Endothelial cell of umbilical vein (primary cell): ENCODE measurements around the gene DPF3. TPM values are rescaled to one million over a fixed set of nuclear protein-coding genes. Genes with fewer than 3 reads are reported as not detected.

ENCODE experiments used
- BruUV-seq: library from RNA; stranded (reverse); fragments of 400-500 nt; replicated peaks from 2 replicates; lab custom pipeline; 2021; lab: Mats Ljungman, UMichigan
- CTCF ChIA-PET: fragments of 300-600, 350-600 bp; sonication (Branson Sonifier 250); formaldehyde crosslinking; loops from one replicate; lab custom pipeline; 2021; ENCODE audit warnings: antibody characterized with exemption, inconsistent platforms; lab: Charles Lee
- POLR2A ChIA-PET: fragments of 300-600, 350-600 bp; sonication (Branson Sonifier 250); formaldehyde crosslinking; loops from one replicate; lab custom pipeline; 2021; ENCODE audit warnings: antibody characterized with exemption, inconsistent platforms; lab: Charles Lee
- DNase-seq: peaks from one replicate; pipeline ENCODE4 v3.0.0-alpha.2; 2011; ENCODE audit warnings: low read depth, low spot score
- FAIRE-seq: peaks from 2 replicates; lab custom pipeline; 2011; peaks lifted over from hg19 to GRCh38; lab: Jason Lieb, UNC
- H2AFZ ChIP-seq: 2 replicates; pipeline ENCODE4 v1.6.0; 2012; ENCODE audit warnings: low read depth, low read length, control low read depth, inconsistent platforms
- H3K27ac ChIP-seq: 2 replicates; pipeline ENCODE4 v1.5.1; 2011; ENCODE audit warnings: low read depth, mild to moderate bottlenecking, control low read depth, low read length, moderate library complexity; ENCODE audit not compliant: insufficient read depth
- H3K27me3 ChIP-seq, 2 experiments: 2 replicates each; pipeline versions ENCODE4 v1.6.0 to v1.6.1; 2011; ENCODE audit warnings: low read length in 2 of 2, mixed read lengths in 1 of 2; ENCODE audit not compliant: control insufficient read depth in 2 of 2, insufficient read depth in 2 of 2
- H3K36me3 ChIP-seq, 2 experiments: 2 replicates in 1 of 2; 3 replicates in 1 of 2; pipeline ENCODE4 v1.5.1; 2011; ENCODE audit warnings: low read length in 2 of 2, mild to moderate bottlenecking in 1 of 2, moderate library complexity in 1 of 2; ENCODE audit not compliant: control insufficient read depth in 2 of 2, insufficient read depth in 2 of 2; ENCODE audit errors: extremely low read depth in 1 of 2
- H3K4me1 ChIP-seq: 3 replicates; pipeline ENCODE4 v1.5.1; 2011; ENCODE audit warnings: mild to moderate bottlenecking, low read length; ENCODE audit not compliant: control insufficient read depth, insufficient read depth; ENCODE audit errors: extremely low read depth
- H3K4me2 ChIP-seq: 2 replicates; pipeline ENCODE4 v1.6.1; 2011; ENCODE audit warnings: low read length, control low read depth, mixed read lengths; ENCODE audit not compliant: insufficient read depth
- H3K4me3 ChIP-seq, 3 experiments: fragments of 200-600 bp in 1 of 3; sonication (generic), shearing (Covaris generic) in 1 of 3; replicated peaks in 1 of 3; 2 replicates each; pipeline ENCODE4 v1.5.1; 2011 to 2016; ENCODE audit warnings: control low read depth in 3 of 3, low read length in 3 of 3, mild to moderate bottlenecking in 2 of 3, inconsistent platforms in 1 of 3, low read depth in 1 of 3, moderate library complexity in 1 of 3; ENCODE audit not compliant: insufficient read depth in 1 of 3
- H3K79me2 ChIP-seq: 2 replicates; pipeline ENCODE4 v1.6.0; 2012; ENCODE audit warnings: low read length, inconsistent platforms; ENCODE audit not compliant: control insufficient read depth, insufficient read depth
- H3K9ac ChIP-seq: replicated peaks from 2 replicates; pipeline ENCODE3; 2011; ENCODE audit warnings: low read length, control low read depth; ENCODE audit not compliant: insufficient read depth; ENCODE audit errors: extremely low read depth
- H3K9me1 ChIP-seq: replicated peaks from 3 replicates; pipeline ENCODE4 v1.6.0; 2011; ENCODE audit warnings: mild to moderate bottlenecking, low read length; ENCODE audit not compliant: control insufficient read depth, insufficient read depth; ENCODE audit errors: extremely low read depth
- H3K9me3 ChIP-seq: replicated peaks from 2 replicates; pipeline ENCODE4 v1.5.1; 2012; ENCODE audit warnings: low read length, inconsistent platforms; ENCODE audit not compliant: control insufficient read depth, insufficient read depth
- H4K20me1 ChIP-seq: replicated peaks from 2 replicates; pipeline ENCODE3; 2011; ENCODE audit warnings: mild to moderate bottlenecking, low read length; ENCODE audit not compliant: control insufficient read depth, insufficient read depth; ENCODE audit errors: extremely low read depth
- EZH2 ChIP-seq: IDR thresholded peaks from 2 replicates; pipeline ENCODE4 v1.6.1; 2012; ENCODE audit warnings: borderline replicate concordance, low read depth, mild to moderate bottlenecking, moderate library complexity, low read length, inconsistent platforms; ENCODE audit not compliant: severe bottlenecking
- FOS ChIP-seq: IDR thresholded peaks from 2 replicates; pipeline ENCODE4 v1.6.1; 2011; ENCODE audit warnings: mild to moderate bottlenecking, low read length, moderate library complexity, borderline replicate concordance; ENCODE audit not compliant: insufficient read depth
- GATA2 ChIP-seq: IDR thresholded peaks from 2 replicates; pipeline ENCODE4 v1.7.0; 2011; ENCODE audit warnings: low read depth, mild to moderate bottlenecking, moderate library complexity, mixed read lengths, low read length; ENCODE audit not compliant: insufficient read length, insufficient read depth
- JUN ChIP-seq: IDR thresholded peaks from 2 replicates; pipeline ENCODE4 v1.6.1; 2011; ENCODE audit warnings: borderline replicate concordance, low read depth; ENCODE audit not compliant: insufficient read length, insufficient read depth
- MYC ChIP-seq: IDR thresholded peaks from one replicate; pipeline ENCODE4 v1.6.1; 2011; ENCODE audit warnings: mild to moderate bottlenecking, low read depth, low read length
- POLR2A ChIP-seq: IDR thresholded peaks from 2 replicates; pipeline ENCODE4 v1.6.1; 2012; ENCODE audit warnings: low read depth, mild to moderate bottlenecking, control low read depth, low read length
- POLR2AphosphoS5 ChIP-seq: IDR thresholded peaks from 2 replicates; pipeline ENCODE4 v1.6.1; 2012; ENCODE audit warnings: low read depth, mild to moderate bottlenecking, control low read depth, low read length, moderate library complexity; ENCODE audit not compliant: insufficient read depth
- dilution Hi-C: fragments of 300-500 bp; cut with MboI; formaldehyde crosslinking; loops from one replicate; pipeline ENCODE4 v1.15.0; 2019; ENCODE audit warnings: low sequenced_read_pairs; ENCODE audit not compliant: extremely low pct_ligation_motif_present
- intact Hi-C: fragments of 100-400 bp; cut with micrococcal nuclease; formaldehyde crosslinking; loops from one replicate; pipeline ENCODE4 v1.10.0; 2022
- polyA plus RNA-seq, 4 experiments: library from polyadenylated mRNA; depleted of rRNA in 3 of 4; stranded (reverse) in 3 of 4; unstranded in 1 of 4; fragments of >200 nt; gene quantifications; 2 replicates each; pipeline versions ENCODE4 v1.2.1 to v1.2.3, GENCODE V29; 2011 to 2012; ENCODE audit warnings: missing spikeins in 1 of 4
- total RNA-seq: library from RNA; stranded (reverse); gene quantifications from 2 replicates; pipeline ENCODE4 v1.2.3, GENCODE V29; 2021
- TF ChIP-seq, protein P1 (sequence below): IDR thresholded peaks from 2 replicates; pipeline ENCODE4 v1.6.1; 2011; ENCODE audit not compliant: insufficient read depth, insufficient read length
- TF ChIP-seq, protein P2 (sequence below), 2 donors: IDR thresholded peaks; 1 replicate in 1 of 2; 2 replicates in 1 of 2; pipeline ENCODE4 v1.5.1; 2011; ENCODE audit warnings: low read length in 2 of 2, mild to moderate bottlenecking in 2 of 2, moderate library complexity in 2 of 2, control low read depth in 1 of 2, inconsistent platforms in 1 of 2, low read depth in 1 of 2; ENCODE audit not compliant: insufficient read depth in 1 of 2; ENCODE audit errors: extremely low read depth in 1 of 2

The DPF3 gene
- total and polyA plus RNA-seq, 2 donors (not counting 3 experiments of a cell fraction or from before 2014, with no cell fraction given): 2.4 to 3.5 TPM

DNA sequence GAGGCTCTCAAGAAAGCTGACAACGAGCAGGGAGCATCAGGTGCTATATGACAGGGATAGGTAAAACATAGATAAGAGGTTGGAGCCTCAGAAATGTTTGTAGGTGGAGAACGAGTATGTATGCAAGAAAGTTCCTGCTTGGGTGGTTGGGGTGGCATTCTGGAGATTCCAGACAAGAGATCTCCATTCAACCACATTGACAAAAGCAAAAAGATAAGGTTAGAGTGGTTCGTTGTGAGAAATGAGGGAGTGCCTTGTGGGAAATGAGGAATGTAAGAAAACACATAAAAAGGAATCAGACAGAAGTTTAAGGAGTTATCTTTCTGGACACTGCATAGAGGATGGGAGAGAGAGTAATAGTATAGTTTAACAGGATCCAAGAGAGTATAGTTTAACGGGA, 290.3 kb downstream of the DPF3 start:
- FAIRE-seq: no peak
- DNase-seq: no peak
- no peak overlapping the region for H3K4me3 ChIP-seq
- H3K27ac ChIP-seq: no peak overlapping the region
- intact Hi-C loops (no loop called here), dilution Hi-C loops (no loop called here)
- no peaks in the 10 kb centered on the region for H3K79me2 ChIP-seq
- no TSS peak for BruUV-seq
- H3K27me3 ChIP-seq: no peaks in the 10 kb centered on the region
- peaks cover 9% of the 10 kb centered on the region for H3K4me1 ChIP-seq
- H3K36me3 ChIP-seq: no peaks in the 10 kb centered on the region
- no peak overlapping the region for H2AFZ ChIP-seq
- H4K20me1 ChIP-seq: no peaks in the 10 kb centered on the region
- CTCF ChIA-PET: no interaction called here
- no peak overlapping the region for H3K4me2 ChIP-seq
- no peaks in the 10 kb centered on the region for H3K9me3 ChIP-seq
- no peak overlapping the region for H3K9ac ChIP-seq
- no peaks in the 10 kb centered on the region for H3K9me1 ChIP-seq
- POLR2A ChIA-PET: no interaction called here
- TF ChIP-seq EZH2 (no peak), POLR2A (no peak), FOS (no peak), MYC (no peak), JUN (no peak), GATA2 (no peak), POLR2AphosphoS5 (no peak)
- TF ChIP-seq, protein P1, sequence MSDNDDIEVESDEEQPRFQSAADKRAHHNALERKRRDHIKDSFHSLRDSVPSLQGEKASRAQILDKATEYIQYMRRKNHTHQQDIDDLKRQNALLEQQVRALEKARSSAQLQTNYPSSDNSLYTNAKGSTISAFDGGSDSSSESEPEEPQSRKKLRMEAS: no peak
- TF ChIP-seq, protein P2, sequence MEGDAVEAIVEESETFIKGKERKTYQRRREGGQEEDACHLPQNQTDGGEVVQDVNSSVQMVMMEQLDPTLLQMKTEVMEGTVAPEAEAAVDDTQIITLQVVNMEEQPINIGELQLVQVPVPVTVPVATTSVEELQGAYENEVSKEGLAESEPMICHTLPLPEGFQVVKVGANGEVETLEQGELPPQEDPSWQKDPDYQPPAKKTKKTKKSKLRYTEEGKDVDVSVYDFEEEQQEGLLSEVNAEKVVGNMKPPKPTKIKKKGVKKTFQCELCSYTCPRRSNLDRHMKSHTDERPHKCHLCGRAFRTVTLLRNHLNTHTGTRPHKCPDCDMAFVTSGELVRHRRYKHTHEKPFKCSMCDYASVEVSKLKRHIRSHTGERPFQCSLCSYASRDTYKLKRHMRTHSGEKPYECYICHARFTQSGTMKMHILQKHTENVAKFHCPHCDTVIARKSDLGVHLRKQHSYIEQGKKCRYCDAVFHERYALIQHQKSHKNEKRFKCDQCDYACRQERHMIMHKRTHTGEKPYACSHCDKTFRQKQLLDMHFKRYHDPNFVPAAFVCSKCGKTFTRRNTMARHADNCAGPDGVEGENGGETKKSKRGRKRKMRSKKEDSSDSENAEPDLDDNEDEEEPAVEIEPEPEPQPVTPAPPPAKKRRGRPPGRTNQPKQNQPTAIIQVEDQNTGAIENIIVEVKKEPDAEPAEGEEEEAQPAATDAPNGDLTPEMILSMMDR (IDR thresholded peaks at IDR 0.05; ENCODE audit: extremely low read depth in 1 of 2, insufficient read depth in 1 of 2, low read depth in 1 of 2, low read length in 2 of 2): no peak
